ENCODE data around the gene MARCHF10. TPM values are rescaled to one million over a fixed set of nuclear protein-coding genes. Genes with fewer than 3 reads are reported as not detected.

MARCHF10 gene
- total RNA-seq, 1 experiment from 2014 or later = not detected

- TF ChIP-seq, protein P1, sequence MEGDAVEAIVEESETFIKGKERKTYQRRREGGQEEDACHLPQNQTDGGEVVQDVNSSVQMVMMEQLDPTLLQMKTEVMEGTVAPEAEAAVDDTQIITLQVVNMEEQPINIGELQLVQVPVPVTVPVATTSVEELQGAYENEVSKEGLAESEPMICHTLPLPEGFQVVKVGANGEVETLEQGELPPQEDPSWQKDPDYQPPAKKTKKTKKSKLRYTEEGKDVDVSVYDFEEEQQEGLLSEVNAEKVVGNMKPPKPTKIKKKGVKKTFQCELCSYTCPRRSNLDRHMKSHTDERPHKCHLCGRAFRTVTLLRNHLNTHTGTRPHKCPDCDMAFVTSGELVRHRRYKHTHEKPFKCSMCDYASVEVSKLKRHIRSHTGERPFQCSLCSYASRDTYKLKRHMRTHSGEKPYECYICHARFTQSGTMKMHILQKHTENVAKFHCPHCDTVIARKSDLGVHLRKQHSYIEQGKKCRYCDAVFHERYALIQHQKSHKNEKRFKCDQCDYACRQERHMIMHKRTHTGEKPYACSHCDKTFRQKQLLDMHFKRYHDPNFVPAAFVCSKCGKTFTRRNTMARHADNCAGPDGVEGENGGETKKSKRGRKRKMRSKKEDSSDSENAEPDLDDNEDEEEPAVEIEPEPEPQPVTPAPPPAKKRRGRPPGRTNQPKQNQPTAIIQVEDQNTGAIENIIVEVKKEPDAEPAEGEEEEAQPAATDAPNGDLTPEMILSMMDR (conservative IDR thresholded peaks at IDR 0.05; ENCODE audit: low read depth, low read length) = no peak
- no peak for TF ChIP-seq EZH2 (IDR thresholded peaks at IDR 0.05; ENCODE audit: low read length, unreplicated experiment)
- TF ChIP-seq EZH2phosphoT487 (IDR thresholded peaks at IDR 0.05; ENCODE audit: borderline replicate concordance, low read length) = no peak
- no peaks in the 10 kb centered on the region for H3K9me3 ChIP-seq (ENCODE audit: low read length)
- ChIA-PET POLR2A (ENCODE audit: unreplicated experiment) (no interaction called here), CTCF (no interaction called here)
- H3K9me2 ChIP-seq (replicated peaks; ENCODE audit: low read length) = no peaks in the 10 kb centered on the region
- H2AFZ ChIP-seq (ENCODE audit: low read length) = no peak overlapping the region
- H3K27ac ChIP-seq (ENCODE audit: low read length) = no peak overlapping the region
- H3K27me3 ChIP-seq (ENCODE audit: low read length) = no peaks in the 10 kb centered on the region
- DNase-seq (no peak), ATAC-seq (no peak)
- intact Hi-C loops (cut with micrococcal nuclease) = no loop called here
- H3K4me3 ChIP-seq (ENCODE audit: low read length) = no peak overlapping the region
- no peaks in the 10 kb centered on the region for H3K79me2 ChIP-seq (ENCODE audit: low read length)
- no peaks in the 10 kb centered on the region for H4K20me1 ChIP-seq (ENCODE audit: low read length)
- H3K9ac ChIP-seq (ENCODE audit: low read length) = no peak overlapping the region
- no peak overlapping the region for H3K4me2 ChIP-seq (ENCODE audit: low read length)
- BruUV-seq (replicated peaks) = no TSS peak
- H3F3A ChIP-seq (ENCODE audit: low read length, unreplicated experiment) = no peaks in the 10 kb centered on the region
- no peaks in the 10 kb centered on the region for H3K36me3 ChIP-seq (ENCODE audit: low read depth, low read length)
- H3K4me1 ChIP-seq (ENCODE audit: insufficient read depth, low read length) = peaks cover 4% of the 10 kb centered on the region
Measured at GRCh38 chr17:62666801-62667591, 141.1 kb downstream of the MARCHF10 start.

- DNase-seq = no peak
- Histone ChIP-seq H3K79me2 (ENCODE audit: low read length) (no peaks in the 10 kb centered on the region), H2AFZ (ENCODE audit: low read length) (no peak overlapping the region), H3F3A (ENCODE audit: low read length, unreplicated experiment) (no peaks in the 10 kb centered on the region), H3K4me2 (ENCODE audit: low read length) (no peak overlapping the region), H3K9me3 (ENCODE audit: low read length) (no peaks in the 10 kb centered on the region), H3K4me3 (ENCODE audit: low read length) (no peak overlapping the region), H3K27me3 (ENCODE audit: low read length) (no peaks in the 10 kb centered on the region), H4K20me1 (ENCODE audit: low read length) (no peaks in the 10 kb centered on the region), H3K36me3 (ENCODE audit: low read depth, low read length) (no peaks in the 10 kb centered on the region), H3K27ac (ENCODE audit: low read length) (no peak overlapping the region), H3K9me2 (replicated peaks; ENCODE audit: low read length) (no peaks in the 10 kb centered on the region), H3K9ac (ENCODE audit: low read length) (no peak overlapping the region), H3K4me1 (ENCODE audit: insufficient read depth, low read length) (no peaks in the 10 kb centered on the region)
- BruUV-seq (replicated peaks) = no TSS peak
- CTCF ChIA-PET = no interaction called here
- no peak for TF ChIP-seq EZH2phosphoT487 (IDR thresholded peaks at IDR 0.05; ENCODE audit: borderline replicate concordance, low read length)
- TF ChIP-seq EZH2 (IDR thresholded peaks at IDR 0.05; ENCODE audit: low read length, unreplicated experiment) = no peak
- TF ChIP-seq, protein P1 (conservative IDR thresholded peaks at IDR 0.05; ENCODE audit: low read depth, low read length) = no peak
- ATAC-seq = no peak
- intact Hi-C loops (cut with micrococcal nuclease) = no loop called here
- POLR2A ChIA-PET (ENCODE audit: unreplicated experiment) = no interaction called here
Measured at GRCh38 chr17:62666061-62666800, 141.9 kb downstream of the MARCHF10 start.

GRCh38 chr17:62665599-62665998 is 142.5 kb downstream of the MARCHF10 start:
- Histone ChIP-seq H3K4me3 (ENCODE audit: low read length) (no peak overlapping the region), H3K9me2 (replicated peaks; ENCODE audit: low read length) (no peaks in the 10 kb centered on the region), H3K9ac (ENCODE audit: low read length) (no peak overlapping the region), H3K36me3 (ENCODE audit: low read depth, low read length) (no peaks in the 10 kb centered on the region), H3K27me3 (ENCODE audit: low read length) (no peaks in the 10 kb centered on the region), H3K79me2 (ENCODE audit: low read length) (no peaks in the 10 kb centered on the region), H4K20me1 (ENCODE audit: low read length) (no peaks in the 10 kb centered on the region), H3F3A (ENCODE audit: low read length, unreplicated experiment) (no peaks in the 10 kb centered on the region), H3K4me1 (ENCODE audit: insufficient read depth, low read length) (no peaks in the 10 kb centered on the region), H3K4me2 (ENCODE audit: low read length) (no peak overlapping the region), H3K9me3 (ENCODE audit: low read length) (no peaks in the 10 kb centered on the region), H3K27ac (ENCODE audit: low read length) (no peak overlapping the region), H2AFZ (ENCODE audit: low read length) (no peak overlapping the region)
- ChIA-PET POLR2A (ENCODE audit: unreplicated experiment) (no interaction called here), CTCF (no interaction called here)
- TF ChIP-seq, protein P1 (conservative IDR thresholded peaks at IDR 0.05; ENCODE audit: low read depth, low read length) = no peak
- TF ChIP-seq EZH2phosphoT487 (IDR thresholded peaks at IDR 0.05; ENCODE audit: borderline replicate concordance, low read length) (no peak), EZH2 (IDR thresholded peaks at IDR 0.05; ENCODE audit: low read length, unreplicated experiment) (no peak)
- intact Hi-C loops (cut with micrococcal nuclease) = no loop called here
- no TSS peak for BruUV-seq (replicated peaks)
- no peak for DNase-seq
- no peak for ATAC-seq

All from PC-3 (cell line).